ENCODE data around the gene GPR180.

Gene GPR180

DNA sequence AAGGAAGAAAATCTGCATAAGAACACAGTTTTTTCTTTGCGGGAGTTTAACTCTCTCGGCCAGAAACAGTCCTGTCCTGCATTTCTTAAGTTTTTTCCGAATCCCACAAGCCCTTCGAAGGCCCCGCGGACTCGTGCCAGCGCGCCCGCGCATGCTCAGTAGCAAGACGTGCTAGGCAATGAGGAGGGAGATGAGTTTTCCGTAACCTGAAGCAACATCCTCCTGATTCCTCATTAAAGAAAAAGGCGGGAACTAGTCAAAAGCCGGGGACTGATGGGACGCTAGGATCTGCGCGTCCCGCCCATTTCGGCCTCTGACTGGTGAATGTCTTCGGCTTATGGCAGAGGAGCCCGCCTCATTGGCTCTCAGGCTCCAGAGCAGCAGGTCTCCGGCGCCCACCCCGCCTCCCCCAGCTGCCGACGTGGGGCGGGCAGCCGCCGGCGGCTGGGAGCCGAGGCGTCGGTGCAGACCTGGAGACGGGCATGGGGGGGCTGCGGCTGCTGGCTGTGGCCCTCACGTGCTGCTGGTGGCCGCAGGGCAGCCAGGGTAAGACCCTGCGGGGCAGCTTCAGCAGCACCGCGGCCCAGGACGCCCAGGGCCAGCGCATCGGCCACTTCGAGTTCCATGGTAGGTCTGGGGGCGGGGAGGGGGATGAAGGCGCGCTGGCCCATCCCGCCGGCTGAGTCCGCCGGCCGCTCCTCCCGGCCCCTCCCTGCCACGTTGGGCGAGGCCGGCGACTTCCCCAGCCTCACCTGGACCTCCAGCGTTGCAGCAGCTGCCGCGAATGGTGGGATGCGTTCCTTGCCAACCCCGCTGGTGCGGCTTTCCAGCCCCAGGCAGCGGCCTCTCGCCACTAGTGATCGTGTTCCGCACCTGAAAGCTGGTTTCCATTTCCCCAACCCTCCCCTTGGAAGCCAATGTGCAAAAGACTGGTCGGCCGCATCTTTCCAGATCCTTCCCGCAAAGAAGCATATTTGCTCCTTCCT is at the start of gene GPR180:
Gene GPR180, plus strand, starts transcription at position 412 of the 986 bp plus-strand sequence. Its CDS starts 71 bp downstream, at position 483.
- DNase-seq = peak; percentile 98

- no peak for DNase-seq
These were observed 49.6 kb upstream of the GPR180 start for GRCh38 chr13:94552095-94552494.

GRCh38 chr13:94553766-94554165 is 47.9 kb upstream of the GPR180 start:
- no peak for DNase-seq

GRCh38 chr13:94556041-94556440 is 45.6 kb upstream of the GPR180 start:
- no peak for DNase-seq

GRCh38 chr13:94556621-94557020 is 45.0 kb upstream of the GPR180 start:
- DNase-seq = no peak

GRCh38 chr13:94557684-94558235 is 43.9 kb upstream of the GPR180 start:
- DNase-seq = no peak

- no peak for DNase-seq
These were observed 42.9 kb upstream of the GPR180 start for GRCh38 chr13:94558716-94559115.

GRCh38 chr13:94559222-94559795 is 42.3 kb upstream of the GPR180 start:
- no peak for DNase-seq

DNA sequence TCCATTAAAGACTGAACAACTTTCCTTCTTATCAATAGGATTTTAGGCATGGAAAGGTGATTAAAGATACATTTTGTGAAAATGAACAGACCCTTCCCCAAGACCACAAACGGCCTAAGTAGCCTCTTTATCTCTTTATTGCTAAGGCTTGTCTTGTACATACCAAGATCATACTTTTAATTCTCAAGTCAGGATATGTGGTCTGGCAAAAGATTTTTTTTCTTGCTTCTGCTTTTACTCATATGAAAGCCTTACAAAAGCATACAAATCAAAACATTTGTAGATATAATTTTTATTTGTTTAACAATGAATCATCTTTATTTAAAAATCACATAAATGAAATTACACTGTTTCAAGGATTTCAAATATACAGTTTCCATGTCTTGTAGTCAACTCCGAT is 41.5 kb upstream of the GPR180 start:
- DNase-seq = no peak

- no peak for DNase-seq
These were observed 40.5 kb upstream of the GPR180 start for GRCh38 chr13:94561126-94561525.

- DNase-seq = no peak
These were observed 34.1 kb upstream of the GPR180 start for GRCh38 chr13:94567581-94567980.

DNA sequence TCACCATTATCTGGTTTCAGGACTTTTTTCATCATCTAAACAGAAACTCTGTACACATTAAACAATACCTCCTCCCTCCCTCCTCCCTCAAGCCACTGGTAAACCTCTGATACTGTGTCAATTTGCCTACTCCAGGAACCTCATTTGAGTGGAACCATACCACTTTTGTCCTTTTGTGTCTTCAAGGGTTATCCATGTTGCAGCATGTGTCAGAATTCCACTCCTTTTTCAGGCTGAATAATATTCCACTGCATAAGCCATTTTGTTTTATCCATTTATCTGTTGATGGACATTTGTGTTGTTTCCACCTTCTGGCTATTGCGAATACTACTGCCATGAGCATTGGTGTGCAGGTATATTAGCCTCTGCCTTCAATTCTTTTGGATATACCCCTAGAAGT is 33.2 kb upstream of the GPR180 start:
- no peak for DNase-seq

DNA sequence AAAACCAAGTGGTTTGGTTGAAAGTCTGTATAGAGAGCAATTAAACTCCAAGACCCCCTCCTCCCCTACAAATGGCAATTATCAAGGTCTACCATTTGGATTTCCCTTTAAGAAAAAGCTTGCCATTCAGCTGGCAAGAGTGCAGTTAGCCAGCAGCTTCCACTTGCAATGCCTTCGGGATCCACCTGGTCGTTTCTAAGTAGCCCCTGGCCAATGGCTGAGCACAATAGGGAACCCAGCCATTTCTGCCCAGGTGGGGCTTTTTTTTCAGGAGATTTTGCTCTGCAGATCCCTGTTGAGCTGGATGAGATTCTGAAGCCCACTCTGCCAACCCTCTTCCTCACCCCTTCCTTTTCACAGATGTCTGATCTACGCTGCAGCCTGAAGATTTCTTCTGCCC is 32.0 kb upstream of the GPR180 start:
- no peak for DNase-seq

DNA sequence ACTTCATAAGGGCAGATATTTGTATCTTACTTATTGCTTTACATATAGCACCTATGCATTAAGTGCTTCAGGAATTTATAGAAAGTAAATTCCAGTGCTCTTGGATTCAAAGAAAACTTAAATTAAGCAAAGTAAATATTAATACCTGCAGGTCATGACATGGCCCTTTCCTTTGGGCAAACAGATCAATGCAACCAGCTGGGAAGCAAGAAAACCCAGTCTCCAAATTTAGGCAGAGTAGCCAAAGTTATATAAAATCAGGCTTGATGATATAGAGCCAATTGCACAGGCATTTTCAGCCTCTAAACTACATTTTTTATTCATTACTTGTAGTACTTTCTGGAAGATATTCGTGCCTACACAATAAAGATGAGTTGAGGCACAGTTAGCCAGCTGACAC is 22.6 kb upstream of the GPR180 start:
- DNase-seq = no peak

DNA sequence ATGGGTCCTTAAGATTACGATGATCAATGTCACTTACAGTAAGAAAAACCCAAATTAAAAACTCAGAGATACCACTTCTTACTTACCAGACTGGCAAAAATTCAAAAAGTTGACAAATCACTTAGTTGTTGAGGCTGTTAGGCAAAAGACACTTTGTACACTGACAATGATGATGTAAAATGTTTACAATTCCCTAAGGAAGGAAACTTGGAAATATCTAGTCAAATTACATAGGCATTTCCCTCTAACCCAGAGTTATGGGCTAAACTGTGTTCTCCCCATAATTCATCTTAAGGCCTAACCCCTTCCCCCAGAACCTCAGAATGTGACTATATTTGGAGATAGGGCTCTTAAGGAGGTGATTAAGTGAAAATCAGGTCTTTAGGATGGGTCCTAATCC is 17.7 kb upstream of the GPR180 start:
- DNase-seq = no peak

DNA sequence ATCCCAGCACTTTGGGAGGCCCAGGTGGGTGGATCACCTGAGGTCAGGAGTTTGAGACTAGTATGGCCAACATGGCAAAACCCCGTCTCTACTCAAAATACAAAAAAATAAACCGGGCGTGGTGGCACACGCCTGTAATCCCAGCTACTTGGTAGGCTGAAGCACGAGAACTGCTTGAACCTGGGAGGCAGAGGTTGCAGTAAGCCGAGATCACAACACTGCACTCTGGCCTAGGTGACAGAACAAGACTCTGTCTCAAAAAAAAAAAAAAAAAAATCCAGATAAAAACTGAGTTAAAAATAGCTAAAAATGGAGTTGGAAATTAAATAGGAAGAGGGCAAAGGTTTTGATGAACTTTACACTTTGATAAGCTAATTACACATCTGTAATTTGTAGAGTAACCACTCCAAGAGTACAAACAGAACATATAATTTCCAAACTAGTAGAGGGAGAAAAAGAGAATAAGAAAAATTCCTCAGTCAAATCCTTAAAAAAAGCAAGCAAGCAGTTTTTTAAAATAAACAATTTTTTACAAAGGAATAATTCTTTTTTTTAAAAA is 16.0 kb upstream of the GPR180 start:
- no peak for DNase-seq

DNA sequence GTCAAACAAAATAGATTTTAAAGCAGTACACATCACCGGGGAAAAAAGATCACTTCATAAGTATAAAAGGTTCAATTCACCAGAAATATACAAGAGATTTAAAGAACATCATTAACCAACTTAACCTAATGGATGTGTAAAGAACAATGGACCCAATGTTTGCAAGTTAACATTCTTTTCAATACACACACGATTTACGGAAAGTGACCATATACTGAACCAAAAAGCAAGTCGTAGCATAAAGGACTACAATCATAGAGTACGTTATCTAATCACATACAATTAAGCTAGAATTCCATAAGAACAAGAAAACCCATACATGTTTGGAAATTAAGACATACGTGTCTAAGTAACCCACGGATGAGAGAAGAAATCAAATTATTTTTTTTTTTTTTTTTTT is 15.3 kb upstream of the GPR180 start:
- no peak for DNase-seq

GRCh38 chr13:94588541-94588940 is 13.1 kb upstream of the GPR180 start:
- DNase-seq = no peak

GRCh38 chr13:94590744-94591143 is 10.9 kb upstream of the GPR180 start:
- no peak for DNase-seq

DNA sequence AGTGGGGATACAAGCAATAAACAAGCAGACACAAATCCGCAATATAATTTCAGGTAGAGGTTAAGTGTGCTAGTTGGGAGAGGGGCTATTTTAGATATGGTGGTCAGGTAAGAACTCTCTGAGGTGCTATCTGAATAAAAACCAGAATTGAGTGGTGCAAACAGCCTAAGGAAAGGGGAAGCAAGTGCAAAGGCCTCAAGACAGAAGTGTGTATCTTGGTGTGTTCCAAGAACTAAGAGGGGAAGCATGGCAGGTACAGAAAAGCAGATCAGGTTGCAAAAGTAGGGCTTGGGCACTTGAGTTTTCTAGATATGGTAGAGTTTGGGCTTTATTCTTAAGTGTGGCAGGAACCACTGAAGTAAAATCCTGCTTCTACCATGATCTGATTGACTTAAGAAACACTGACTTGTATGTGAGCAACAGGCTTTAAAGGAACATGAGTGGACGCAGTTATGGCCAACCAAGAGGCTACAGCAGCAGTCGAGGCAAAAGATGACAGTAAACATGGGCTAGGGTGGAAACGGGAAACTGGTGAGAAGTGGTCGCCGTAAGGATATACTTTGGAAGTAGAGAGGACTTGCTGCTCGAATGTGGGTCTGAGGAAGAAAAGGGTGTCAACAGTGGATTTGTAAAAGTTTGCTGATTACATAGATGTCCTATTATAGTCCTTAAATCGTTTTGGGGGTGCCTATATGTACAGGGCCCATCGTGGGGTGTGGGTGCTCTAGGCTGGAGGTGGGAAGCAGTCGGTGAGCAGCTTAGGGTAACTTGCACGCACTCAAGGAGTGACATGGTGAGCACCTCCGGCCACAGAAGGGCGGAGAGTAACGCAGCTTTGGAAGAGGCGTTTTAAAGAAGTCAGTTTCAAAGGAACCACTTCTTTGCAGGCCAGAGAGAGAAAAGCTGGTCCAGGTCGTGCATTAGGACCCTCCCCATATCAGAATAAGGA is 6.4 kb upstream of the GPR180 start:
- DNase-seq = no peak

GRCh38 chr13:94595950-94596574 is 5.6 kb upstream of the GPR180 start, which contains the start of gene TGDS:
TSS of gene TGDS (minus strand) at chr13:94596152. CDS start at chr13:94596136, 16 bp downstream.
- peak; percentile 80 for DNase-seq

DNA sequence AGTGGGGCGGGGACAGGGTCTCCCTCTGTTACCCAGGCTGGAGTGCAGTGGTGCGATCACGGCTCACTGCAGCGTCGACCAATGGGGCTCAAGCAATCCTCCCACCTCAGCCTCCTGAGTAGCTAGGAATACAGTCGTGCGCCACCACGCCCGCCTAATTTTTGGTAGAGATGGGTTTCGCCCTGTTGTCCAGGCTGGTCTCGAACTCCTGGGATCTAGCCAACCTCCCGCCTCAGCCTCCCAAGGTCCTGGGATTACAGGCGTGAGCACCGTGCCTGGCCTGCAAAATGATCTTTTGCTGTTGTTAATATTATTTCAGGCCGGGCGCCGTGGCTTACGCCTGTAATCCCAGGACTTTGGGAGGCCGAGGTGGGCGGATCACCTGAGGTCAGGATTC is 5.1 kb upstream of the GPR180 start:
- DNase-seq = no peak

Data from NCI-H510A treated with DMSO at 0.1 percent for 48 hours (cell line).